PC-3 (cell line): ENCODE results near the gene FOXP1.

Experiments used
- EZH2phosphoT487 ChIP-seq: fragments of 300-600 bp; sonication (generic); IDR thresholded peaks from 2 replicates; pipeline ENCODE4 v1.6.1; 2018; ENCODE audit warnings: mild to moderate bottlenecking, antibody characterized with exemption, low read length, borderline replicate concordance
- TF ChIP-seq, protein P1 (sequence below): fragments of 300-600 bp; sonication (generic); conservative IDR thresholded peaks from 2 replicates; pipeline ENCODE4 v1.5.1; 2017; ENCODE audit warnings: antibody characterized with exemption, low read depth, mild to moderate bottlenecking, low read length

DNA sequence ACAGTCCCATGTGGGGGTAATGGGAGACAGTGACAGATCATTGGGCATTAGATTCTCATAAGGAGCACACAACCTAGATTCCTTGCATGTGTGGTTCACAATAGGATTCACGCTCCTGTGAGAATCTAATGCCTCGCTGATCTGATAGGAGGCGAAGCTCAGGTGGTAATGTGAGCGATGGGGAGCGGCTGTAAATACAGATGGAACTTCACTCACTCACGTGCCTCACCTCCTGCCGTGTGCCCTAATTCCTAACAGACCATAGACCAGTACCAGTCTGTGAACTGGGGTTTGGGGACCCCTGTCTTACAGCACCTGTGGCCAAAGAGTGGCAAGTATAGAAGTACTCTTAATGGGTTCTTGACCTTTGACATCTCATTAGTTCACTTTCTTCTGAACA is 554.7 kb downstream of the FOXP1 start:
- TF ChIP-seq, protein P1, sequence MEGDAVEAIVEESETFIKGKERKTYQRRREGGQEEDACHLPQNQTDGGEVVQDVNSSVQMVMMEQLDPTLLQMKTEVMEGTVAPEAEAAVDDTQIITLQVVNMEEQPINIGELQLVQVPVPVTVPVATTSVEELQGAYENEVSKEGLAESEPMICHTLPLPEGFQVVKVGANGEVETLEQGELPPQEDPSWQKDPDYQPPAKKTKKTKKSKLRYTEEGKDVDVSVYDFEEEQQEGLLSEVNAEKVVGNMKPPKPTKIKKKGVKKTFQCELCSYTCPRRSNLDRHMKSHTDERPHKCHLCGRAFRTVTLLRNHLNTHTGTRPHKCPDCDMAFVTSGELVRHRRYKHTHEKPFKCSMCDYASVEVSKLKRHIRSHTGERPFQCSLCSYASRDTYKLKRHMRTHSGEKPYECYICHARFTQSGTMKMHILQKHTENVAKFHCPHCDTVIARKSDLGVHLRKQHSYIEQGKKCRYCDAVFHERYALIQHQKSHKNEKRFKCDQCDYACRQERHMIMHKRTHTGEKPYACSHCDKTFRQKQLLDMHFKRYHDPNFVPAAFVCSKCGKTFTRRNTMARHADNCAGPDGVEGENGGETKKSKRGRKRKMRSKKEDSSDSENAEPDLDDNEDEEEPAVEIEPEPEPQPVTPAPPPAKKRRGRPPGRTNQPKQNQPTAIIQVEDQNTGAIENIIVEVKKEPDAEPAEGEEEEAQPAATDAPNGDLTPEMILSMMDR, result no peak
- no peak for TF ChIP-seq EZH2phosphoT487
